HFFc6 (cell line): ENCODE results near the gene DCAF8. TPM values are rescaled to one million over a fixed set of nuclear protein-coding genes. Genes with fewer than 3 reads are reported as not detected.

ENCODE experiments used
- DNase-seq: peaks from one replicate; pipeline ENCODE4 v3.0.0-alpha.2; 2018
- H3K27ac Mint-ChIP-seq: 2 replicates; pipeline ENCODE4 v1.8.0; 2020; ENCODE audit warnings: mild to moderate bottlenecking, mixed read lengths
- H3K27me3 Mint-ChIP-seq: 2 replicates; pipeline ENCODE4 v1.8.0; 2021; ENCODE audit warnings: mild to moderate bottlenecking, moderate library complexity, mixed read lengths; ENCODE audit not compliant: insufficient read depth
- H3K36me3 Mint-ChIP-seq: 2 replicates; pipeline ENCODE4 v1.8.0; 2021; ENCODE audit warnings: low read depth, mixed read lengths
- H3K4me1 Mint-ChIP-seq: 2 replicates; pipeline ENCODE4 v1.8.0; 2020; ENCODE audit warnings: low read depth, mixed read lengths
- H3K4me3 Mint-ChIP-seq: 2 replicates; pipeline ENCODE4 v1.8.0; 2020; ENCODE audit warnings: mild to moderate bottlenecking, moderate library complexity, mixed read lengths
- H3K9me3 Mint-ChIP-seq: 2 replicates; pipeline ENCODE4 v1.8.0; 2020; ENCODE audit warnings: mild to moderate bottlenecking, mixed read lengths
- CTCF ChIP-seq: fragments of 200-600 bp; sonication (generic); IDR thresholded peaks from 2 replicates; pipeline ENCODE4 v1.5.0; 2021; ENCODE audit warnings: antibody characterized with exemption, mild to moderate bottlenecking
- total RNA-seq, 6 experiments: library from RNA; stranded (reverse); fragmentation: NEBNext Ultra II Directional; extraction: Animal tissue kit (Norgen Biotek cat#: 25700); gene quantifications; 2 replicates in 1 of 6; 3 replicates in 5 of 6; pipeline ENCODE4 v1.2.3, GENCODE V29; 2021

DCAF8 gene
- total RNA-seq, 6 experiments from 2014 or later, result 65.9 to 73.0 (median 70.1) TPM

GRCh38 chr1:160171354-160171753 is 91.0 kb downstream of the DCAF8 start:
- H3K27ac Mint-ChIP-seq, result no peak overlapping the region
- no peaks in the 10 kb centered on the region for H3K36me3 Mint-ChIP-seq
- H3K4me1 Mint-ChIP-seq, result peaks cover 22% of the 10 kb centered on the region
- TF ChIP-seq CTCF, result no peak
- H3K4me3 Mint-ChIP-seq, result no peak overlapping the region
- DNase-seq, result peak; percentile 34
- H3K9me3 Mint-ChIP-seq, result no peaks in the 10 kb centered on the region
- peaks cover 33% of the 10 kb centered on the region for H3K27me3 Mint-ChIP-seq

GRCh38 chr1:160169553-160170399 is 92.6 kb downstream of the DCAF8 start:
- TF ChIP-seq CTCF, result no peak
- H3K36me3 Mint-ChIP-seq, result no peaks in the 10 kb centered on the region
- H3K4me1 Mint-ChIP-seq, result peaks cover 22% of the 10 kb centered on the region
- H3K27me3 Mint-ChIP-seq, result peaks cover 40% of the 10 kb centered on the region
- H3K4me3 Mint-ChIP-seq, result no peak overlapping the region
- H3K9me3 Mint-ChIP-seq, result no peaks in the 10 kb centered on the region
- no peak for DNase-seq
- no peak overlapping the region for H3K27ac Mint-ChIP-seq

- Mint-ChIP-seq H3K27ac (no peak overlapping the region), H3K4me1 (peaks cover 22% of the 10 kb centered on the region), H3K36me3 (no peaks in the 10 kb centered on the region), H3K4me3 (no peak overlapping the region), H3K27me3 (peaks cover 40% of the 10 kb centered on the region), H3K9me3 (no peaks in the 10 kb centered on the region)
- no peak for TF ChIP-seq CTCF
- DNase-seq, result no peak
These were observed 93.6 kb downstream of the DCAF8 start for GRCh38 chr1:160168609-160169369.

GRCh38 chr1:160168016-160168415 is 94.3 kb downstream of the DCAF8 start:
- peaks cover 22% of the 10 kb centered on the region for H3K4me1 Mint-ChIP-seq
- TF ChIP-seq CTCF, result no peak
- peaks cover 37% of the 10 kb centered on the region for H3K27me3 Mint-ChIP-seq
- H3K9me3 Mint-ChIP-seq, result no peaks in the 10 kb centered on the region
- H3K27ac Mint-ChIP-seq, result no peak overlapping the region
- no peak for DNase-seq
- no peaks in the 10 kb centered on the region for H3K36me3 Mint-ChIP-seq
- no peak overlapping the region for H3K4me3 Mint-ChIP-seq

- Mint-ChIP-seq H3K9me3 (no peaks in the 10 kb centered on the region), H3K4me3 (no peak overlapping the region), H3K27ac (no peak overlapping the region), H3K27me3 (peaks cover 33% of the 10 kb centered on the region), H3K36me3 (no peaks in the 10 kb centered on the region), H3K4me1 (peaks cover 22% of the 10 kb centered on the region)
- TF ChIP-seq CTCF, result peak; percentile 29
- DNase-seq, result no peak
These were observed 94.8 kb downstream of the DCAF8 start for GRCh38 chr1:160167580-160167979.
